ENCODE measurements around the gene BCL2.

GRCh38 chr18:63106727-63107126, 212.8 kb downstream of the BCL2 start:
- TF ChIP-seq CTCF (IDR thresholded peaks at IDR 0.05) (no peak), ZFX (IDR thresholded peaks at IDR 0.05; ENCODE audit: borderline replicate concordance) (no peak)
